GM18861 (cell line): ENCODE results near the gene FAM163B.

Experiments used
- ATAC-seq: cut with Tn5 transposase; IDR thresholded peaks from one replicate; pipeline ENCODE4 v1.9.1; 2021; ENCODE audit not compliant: unreplicated experiment

The FAM163B gene

GRCh38 chr9:133583111-133583510 lies 26.1 kb downstream of the FAM163B start:
- no peak for ATAC-seq

- ATAC-seq = no peak
Measured at GRCh38 chr9:133582501-133583045, 26.6 kb downstream of the FAM163B start.

- ATAC-seq = no peak
Measured at GRCh38 chr9:133581513-133582343, 27.5 kb downstream of the FAM163B start.

- ATAC-seq = no peak
Measured at GRCh38 chr9:133581011-133581410, 28.2 kb downstream of the FAM163B start.

GRCh38 chr9:133580419-133580738 lies 28.8 kb downstream of the FAM163B start:
- ATAC-seq = no peak

- ATAC-seq = no peak
Measured at GRCh38 chr9:133579601-133580418, 29.4 kb downstream of the FAM163B start.

GRCh38 chr9:133578524-133579441 lies 30.4 kb downstream of the FAM163B start:
- ATAC-seq = no peak

- no peak for ATAC-seq
Measured at GRCh38 chr9:133577737-133578112, 31.5 kb downstream of the FAM163B start.

GRCh38 chr9:133576875-133577736 lies 32.1 kb downstream of the FAM163B start:
- no peak for ATAC-seq

GRCh38 chr9:133576031-133576874 lies 32.9 kb downstream of the FAM163B start:
- no peak for ATAC-seq

GRCh38 chr9:133575186-133576030 lies 33.8 kb downstream of the FAM163B start:
- no peak for ATAC-seq

- ATAC-seq = no peak
Measured at GRCh38 chr9:133574771-133575170, 34.4 kb downstream of the FAM163B start.

- no peak for ATAC-seq
Measured at GRCh38 chr9:133573791-133574515, 35.2 kb downstream of the FAM163B start.

- no peak for ATAC-seq
Measured at GRCh38 chr9:133572821-133573361, 36.3 kb downstream of the FAM163B start.

GRCh38 chr9:133571896-133572595 lies 37.1 kb downstream of the FAM163B start:
- no peak for ATAC-seq

GRCh38 chr9:133571391-133571890 lies 37.7 kb downstream of the FAM163B start:
- no peak for ATAC-seq
